ENCODE data around the gene SEC11C. TPM values are rescaled to one million over a fixed set of nuclear protein-coding genes. Genes with fewer than 3 reads are reported as not detected.

SEC11C gene
- total and polyA plus RNA-seq, 9 of the 15 experiments (the other 6 are each of a cell fraction or from before 2014, with no cell fraction given) = 22.0 to 71.3 (median 36.5) TPM

- no peak for TF ChIP-seq SOX6 (IDR thresholded peaks at IDR 0.05)
- TF ChIP-seq SNIP1 (IDR thresholded peaks at IDR 0.05; ENCODE audit: low read depth) = no peak
Observed at GRCh38 chr18:59129951-59130703, 9.6 kb upstream of the SEC11C start (continued).

GRCh38 chr18:59132810-59133465, 6.7 kb upstream of the SEC11C start:
- Histone ChIP-seq H3K4me1 (replicated peaks in 1 of 2; ENCODE audit: control insufficient read depth in 2 of 2, insufficient read depth in 2 of 2, low read length in 2 of 2) (no peaks in the 10 kb centered on the region), H2AFZ (ENCODE audit: low read depth, low read length) (no peak overlapping the region), H3K4me2 (ENCODE audit: insufficient read depth, low read length) (no peak overlapping the region), H3K79me2 (ENCODE audit: control insufficient read depth, insufficient read depth, low read length) (no peaks in the 10 kb centered on the region), H3K36me3 (ENCODE audit: control insufficient read depth, insufficient read depth, low read length) (no peaks in the 10 kb centered on the region), H4K20me1 (replicated peaks; ENCODE audit: control insufficient read depth, insufficient read depth, low read length) (no peaks in the 10 kb centered on the region), H3K4me3 (no peak overlapping the region), H3K9me3 (replicated peaks; ENCODE audit: control insufficient read depth, insufficient read depth, low read depth, low read length) (no peaks in the 10 kb centered on the region), H3K27ac (ENCODE audit: extremely low read depth, low read depth, low read length) (no peak overlapping the region), H3K27me3 (ENCODE audit: control insufficient read depth in 2 of 2, insufficient read depth in 2 of 2, low read length in 2 of 2) (no peaks in the 10 kb centered on the region), H3K9me1 (ENCODE audit: control insufficient read depth, insufficient read depth, low read length) (no peaks in the 10 kb centered on the region), H3K9ac (ENCODE audit: insufficient read depth in 1 of 2, low read depth in 2 of 2, low read length in 2 of 2) (no peak overlapping the region)
- 0% methylated on average over 5 of the region's 5 CpGs for WGBS (ENCODE audit: insufficient coverage, low coverage, missing lambda C conversion rate)
- BruUV-seq (replicated peaks) = no TSS peak
- intact Hi-C loops (cut with micrococcal nuclease) = no loop called here
- FAIRE-seq (no peak), DNase-seq (ENCODE audit: extremely low read depth in 1 of 4, low spot score in 3 of 4) (no peak), ATAC-seq (no peak)
- in situ Hi-C loops (cut with MboI) = no loop called here
- ChIA-PET POLR2A (no interaction called here), CTCF (ENCODE audit: low intra/inter-chr PET ratio) (no interaction called here)
- TF ChIP-seq ZNF277 (CRISPR knock-in tag; IDR thresholded peaks at IDR 0.05; ENCODE audit: borderline replicate concordance) (no peak), NFATC3 (IDR thresholded peaks at IDR 0.05) (no peak), E4F1 (CRISPR knock-in tag; IDR thresholded peaks at IDR 0.05; ENCODE audit: borderline replicate concordance) (no peak), NELFE (IDR thresholded peaks at IDR 0.05; ENCODE audit: insufficient read depth, insufficient read length) (no peak), ZNF282 (CRISPR knock-in tag; IDR thresholded peaks at IDR 0.05) (no peak), CHAMP1 (IDR thresholded peaks at IDR 0.05) (no peak), GTF2F1 (IDR thresholded peaks at IDR 0.05; ENCODE audit: low read depth, low read length) (no peak)
